Measurements from ENCODE around the gene LAMB4. TPM values are rescaled to one million over a fixed set of nuclear protein-coding genes. Genes with fewer than 3 reads are reported as not detected.

LAMB4 gene
- total RNA-seq, 4 donors from 2014 or later: 0.75 to 2.6 (median 1.7) TPM; not detected in 1

DNA sequence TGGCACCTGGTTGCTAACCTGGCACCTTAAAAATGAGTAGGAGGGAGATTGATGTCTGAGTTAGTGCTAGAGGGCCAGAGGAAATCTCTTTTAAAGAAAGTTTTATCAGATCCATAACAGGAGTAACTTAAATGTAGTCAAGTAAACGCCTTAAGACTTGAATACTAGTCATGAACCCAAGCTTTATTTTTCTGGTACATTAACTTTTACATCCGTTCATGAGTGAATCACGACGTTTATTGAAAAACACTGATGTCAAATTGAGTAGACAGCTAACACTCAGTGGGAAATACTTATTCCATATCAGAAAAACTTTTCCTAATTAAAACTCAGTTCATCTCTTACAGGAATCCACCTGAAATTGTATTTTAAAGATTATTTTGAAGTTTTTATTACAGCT, 120.3 kb downstream of the LAMB4 start:
- intact Hi-C loops (cut with DNase I): loop anchor here (5.0 to 10.0 kb wide), 3 partner anchors 87 to 265 kb away; partner anchors contain the start of gene CBLL1
- WGBS: 88% methylated on average over 4 of the region's 4 CpGs
- no peak for DNase-seq (ENCODE audit: extremely low spot score)
- Histone ChIP-seq H3K4me3 (no peak overlapping the region), H3K9me3 (no peaks in the 10 kb centered on the region), H3K27me3 (no peaks in the 10 kb centered on the region), H3K36me3 (no peaks in the 10 kb centered on the region), H3K4me1 (peaks cover 0 to 29% (median 17%) of the 10 kb centered on the region in 4 donors), H3K27ac (replicated peaks in 1 of 4) (no peak overlapping the region)
- TF ChIP-seq POLR2AphosphoS5 (IDR thresholded peaks at IDR 0.05) (no peak), POLR2A (IDR thresholded peaks at IDR 0.05; ENCODE audit: low read depth) (no peak), EP300 (IDR thresholded peaks at IDR 0.05) (no peak)
- TF ChIP-seq, protein P1, sequence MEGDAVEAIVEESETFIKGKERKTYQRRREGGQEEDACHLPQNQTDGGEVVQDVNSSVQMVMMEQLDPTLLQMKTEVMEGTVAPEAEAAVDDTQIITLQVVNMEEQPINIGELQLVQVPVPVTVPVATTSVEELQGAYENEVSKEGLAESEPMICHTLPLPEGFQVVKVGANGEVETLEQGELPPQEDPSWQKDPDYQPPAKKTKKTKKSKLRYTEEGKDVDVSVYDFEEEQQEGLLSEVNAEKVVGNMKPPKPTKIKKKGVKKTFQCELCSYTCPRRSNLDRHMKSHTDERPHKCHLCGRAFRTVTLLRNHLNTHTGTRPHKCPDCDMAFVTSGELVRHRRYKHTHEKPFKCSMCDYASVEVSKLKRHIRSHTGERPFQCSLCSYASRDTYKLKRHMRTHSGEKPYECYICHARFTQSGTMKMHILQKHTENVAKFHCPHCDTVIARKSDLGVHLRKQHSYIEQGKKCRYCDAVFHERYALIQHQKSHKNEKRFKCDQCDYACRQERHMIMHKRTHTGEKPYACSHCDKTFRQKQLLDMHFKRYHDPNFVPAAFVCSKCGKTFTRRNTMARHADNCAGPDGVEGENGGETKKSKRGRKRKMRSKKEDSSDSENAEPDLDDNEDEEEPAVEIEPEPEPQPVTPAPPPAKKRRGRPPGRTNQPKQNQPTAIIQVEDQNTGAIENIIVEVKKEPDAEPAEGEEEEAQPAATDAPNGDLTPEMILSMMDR (IDR thresholded peaks at IDR 0.05): no peak

DNA sequence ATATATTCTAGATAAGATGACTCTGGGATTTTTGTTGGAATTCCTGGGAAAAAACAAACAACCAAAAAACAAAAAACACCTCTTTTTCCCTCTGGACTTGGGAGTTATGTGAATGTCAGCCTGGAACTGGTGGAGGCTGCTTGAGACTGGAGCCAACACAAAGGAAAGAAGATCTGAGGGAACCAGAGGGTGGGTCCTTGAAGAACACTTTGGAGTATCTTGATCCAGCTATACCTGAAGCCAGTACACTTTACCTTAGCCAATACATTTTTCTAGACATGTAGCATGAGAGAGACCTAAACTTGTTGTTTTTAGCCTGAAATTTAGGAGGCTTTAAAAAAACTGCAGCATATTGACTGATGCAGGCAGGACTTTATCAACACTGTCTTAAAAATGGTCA, 121.3 kb downstream of the LAMB4 start:
- H3K27ac ChIP-seq (replicated peaks in 1 of 4): no peak overlapping the region
- H3K36me3 ChIP-seq: no peaks in the 10 kb centered on the region
- intact Hi-C loops (cut with DNase I): loop anchor here (5.0 to 10.0 kb wide), 2 partner anchors 88 to 136 kb away; no protein-coding TSS in a partner anchor
- H3K4me1 ChIP-seq: peaks cover 4 to 32% (median 23%) of the 10 kb centered on the region in 4 donors
- peak; percentile 24 for DNase-seq (ENCODE audit: extremely low spot score)
- no peak overlapping the region for H3K4me3 ChIP-seq
- H3K9me3 ChIP-seq: no peaks in the 10 kb centered on the region
- TF ChIP-seq, protein P1 (IDR thresholded peaks at IDR 0.05): no peak
- TF ChIP-seq POLR2A (IDR thresholded peaks at IDR 0.05; ENCODE audit: low read depth) (no peak), POLR2AphosphoS5 (IDR thresholded peaks at IDR 0.05) (no peak), EP300 (IDR thresholded peaks at IDR 0.05) (no peak)
- no peaks in the 10 kb centered on the region for H3K27me3 ChIP-seq

DNA sequence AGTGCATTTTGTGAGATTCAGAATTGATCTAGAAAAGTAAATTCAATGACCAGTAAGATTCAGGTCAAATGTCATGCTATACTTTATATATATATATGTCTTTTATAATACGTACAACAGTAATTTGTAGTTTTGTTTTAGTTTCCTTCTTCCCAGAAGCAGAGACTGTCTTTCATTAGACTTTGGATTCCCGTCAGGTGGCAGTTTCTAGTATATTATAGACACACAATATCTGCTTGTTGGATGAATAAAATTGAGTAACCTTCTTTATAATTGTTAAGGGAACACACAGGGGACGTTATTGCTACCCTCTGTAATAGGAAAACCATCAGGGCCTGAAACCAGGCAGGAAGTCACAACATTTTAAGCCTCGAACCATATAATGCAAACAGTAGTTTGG, 121.9 kb downstream of the LAMB4 start:
- TF ChIP-seq POLR2A (IDR thresholded peaks at IDR 0.05; ENCODE audit: low read depth) (no peak), EP300 (IDR thresholded peaks at IDR 0.05) (no peak), POLR2AphosphoS5 (IDR thresholded peaks at IDR 0.05) (no peak)
- TF ChIP-seq, protein P1 (IDR thresholded peaks at IDR 0.05): no peak
- H3K9me3 ChIP-seq: no peaks in the 10 kb centered on the region
- intact Hi-C loops (cut with DNase I): loop anchor here (5.0 to 10.0 kb wide), 2 partner anchors 89 to 137 kb away; no protein-coding TSS in a partner anchor
- DNase-seq (ENCODE audit: extremely low spot score): no peak
- no peak overlapping the region for H3K4me3 ChIP-seq
- H3K27me3 ChIP-seq: no peaks in the 10 kb centered on the region
- no peak overlapping the region for H3K27ac ChIP-seq (replicated peaks in 1 of 4)
- peaks cover 10 to 32% (median 26%) of the 10 kb centered on the region in 4 donors for H3K4me1 ChIP-seq
- WGBS: 88% methylated on average over 4 of the region's 4 CpGs
- H3K36me3 ChIP-seq: no peaks in the 10 kb centered on the region

DNA sequence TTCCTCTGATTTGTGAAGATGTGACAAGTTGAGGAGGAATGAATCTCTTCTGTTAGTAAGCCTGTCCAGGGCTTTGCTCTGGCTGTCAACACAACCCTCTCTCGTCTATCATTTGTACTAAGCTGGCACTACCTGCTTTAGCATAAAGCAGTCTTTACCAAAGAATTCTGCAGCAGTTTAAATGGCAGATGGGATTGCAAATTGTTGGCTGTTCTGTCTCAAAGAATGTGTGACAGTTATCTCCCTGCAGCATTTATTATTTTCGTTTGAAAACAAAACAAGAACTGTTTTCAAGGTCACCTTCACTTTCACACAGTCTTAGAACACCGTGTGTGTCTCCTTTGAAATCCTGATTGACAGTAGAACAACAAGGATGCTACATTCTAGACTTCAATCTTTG, 122.4 kb downstream of the LAMB4 start:
- H3K27me3 ChIP-seq: no peaks in the 10 kb centered on the region
- H3K4me3 ChIP-seq: no peak overlapping the region
- peak overlapping the region in 1 of 4 donors; percentile 22 for H3K27ac ChIP-seq (replicated peaks in 1 of 4)
- peaks cover 11 to 29% (median 25%) of the 10 kb centered on the region in 4 donors for H3K4me1 ChIP-seq
- TF ChIP-seq EP300 (IDR thresholded peaks at IDR 0.05) (no peak), POLR2A (IDR thresholded peaks at IDR 0.05; ENCODE audit: low read depth) (no peak), POLR2AphosphoS5 (IDR thresholded peaks at IDR 0.05) (no peak)
- TF ChIP-seq, protein P1 (IDR thresholded peaks at IDR 0.05): no peak
- no peaks in the 10 kb centered on the region for H3K9me3 ChIP-seq
- WGBS: 51% methylated on average over 3 of the region's 3 CpGs
- intact Hi-C loops (cut with DNase I): loop anchor here (5.0 to 10.0 kb wide), 2 partner anchors 90 to 137 kb away; no protein-coding TSS in a partner anchor
- no peak for DNase-seq (ENCODE audit: extremely low spot score)
- H3K36me3 ChIP-seq: no peaks in the 10 kb centered on the region

DNA sequence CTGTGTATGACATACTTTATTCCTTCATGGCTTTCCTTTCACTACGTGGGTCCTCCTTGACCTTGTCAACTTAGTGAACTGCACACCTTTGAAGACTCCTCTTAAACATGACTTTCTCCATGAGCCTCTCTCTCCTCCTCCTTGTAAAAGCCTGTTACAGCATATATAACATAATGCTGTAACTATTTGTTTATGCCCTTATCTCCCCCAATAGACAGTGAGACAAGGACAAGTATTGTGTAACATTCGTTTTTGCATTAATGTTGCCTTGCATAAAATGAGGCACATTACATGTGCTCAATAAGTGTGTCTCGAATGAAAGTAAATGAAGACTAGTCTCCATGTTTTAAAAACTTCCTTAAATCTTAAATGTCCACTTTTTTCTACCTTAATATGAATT, 122.9 kb downstream of the LAMB4 start:
- no peak for DNase-seq (ENCODE audit: extremely low spot score)
- peaks cover 11 to 26% (median 24%) of the 10 kb centered on the region in 4 donors for H3K4me1 ChIP-seq
- WGBS: 81% methylated on average over 3 of the region's 3 CpGs
- TF ChIP-seq, protein P1 (IDR thresholded peaks at IDR 0.05): no peak
- no peak for TF ChIP-seq EP300 (IDR thresholded peaks at IDR 0.05)
- intact Hi-C loops (cut with DNase I): loop anchor here (5.0 to 10.0 kb wide), 2 partner anchors 90 to 138 kb away; no protein-coding TSS in a partner anchor
- H3K27me3 ChIP-seq: no peaks in the 10 kb centered on the region
- H3K9me3 ChIP-seq: no peaks in the 10 kb centered on the region
- H3K27ac ChIP-seq (replicated peaks in 1 of 4): no peak overlapping the region
- H3K4me3 ChIP-seq: no peak overlapping the region
- H3K36me3 ChIP-seq: no peaks in the 10 kb centered on the region

All from esophagus muscularis mucosa (tissue), 4 donors.